NCI-H446 treated with DMSO at 0.1 percent for 48 hours (cell line): Measurements from ENCODE around the gene TGFA.

Experiments used
- DNase-seq: peaks from one replicate; lab custom pipeline; 2025; lab: John Stamatoyannopoulos, UW

The TGFA gene

DNA sequence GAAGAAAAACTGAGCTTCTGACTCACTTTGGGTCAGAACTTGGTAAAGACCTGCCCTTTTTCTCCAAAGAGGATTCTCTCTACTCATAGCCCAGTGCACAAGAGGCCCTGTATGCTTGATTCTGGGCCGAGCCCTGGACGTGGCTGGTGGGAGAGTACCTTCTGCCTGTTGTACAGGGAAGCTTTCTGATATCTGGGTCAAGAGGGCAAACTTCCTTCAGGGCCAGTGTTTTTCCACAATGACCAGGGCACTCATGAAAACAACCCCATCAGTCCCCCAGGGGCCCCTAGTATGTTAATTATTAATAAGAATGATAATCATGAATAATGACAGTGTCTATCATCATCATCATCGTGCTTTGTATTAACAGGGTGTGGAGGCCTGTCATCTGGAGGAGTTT lies 90.0 kb downstream of the TGFA start:
- DNase-seq: no peak

DNA sequence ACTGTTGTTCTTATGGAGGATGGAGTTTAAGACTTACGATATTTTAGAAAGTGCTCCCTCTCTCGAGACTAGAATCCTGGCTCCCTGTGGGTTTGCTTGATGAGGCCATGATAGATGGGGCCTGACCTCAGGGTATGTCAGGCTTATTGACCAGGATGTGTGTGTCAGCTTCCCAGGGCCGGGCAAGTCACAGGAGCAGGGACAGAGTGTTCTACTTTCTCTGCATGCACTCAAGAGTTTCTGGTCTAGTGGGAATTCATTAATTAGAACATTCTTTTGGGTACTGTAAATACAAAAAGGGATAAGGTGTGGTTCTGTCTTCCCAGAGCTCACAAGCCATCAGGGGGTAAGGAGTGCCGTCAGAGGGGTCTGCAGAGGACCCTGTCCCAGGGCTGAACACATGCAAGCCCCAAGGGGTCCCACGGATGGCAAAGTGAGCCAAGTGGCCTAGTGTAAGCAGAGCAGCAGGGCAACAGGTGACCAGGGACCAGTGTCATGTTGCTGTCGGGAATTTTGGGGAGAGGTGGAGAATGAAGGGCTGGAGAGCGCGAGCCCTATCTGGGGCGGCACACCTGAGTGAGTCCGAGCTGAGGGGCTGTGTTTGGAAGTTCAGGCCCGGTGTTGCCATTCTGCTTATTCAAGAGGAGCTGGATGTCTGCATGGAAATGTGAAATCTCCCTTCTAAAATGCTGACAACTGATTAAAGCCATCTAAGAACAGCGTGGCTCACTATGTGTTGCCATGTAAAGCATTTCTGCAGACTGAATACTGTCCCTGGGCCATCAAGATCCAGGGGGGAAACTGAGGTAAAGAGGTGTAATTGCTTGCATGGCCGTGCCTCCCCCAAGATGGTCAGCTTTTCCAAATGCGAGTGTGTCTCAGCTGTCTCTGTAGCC lies 91.4 kb downstream of the TGFA start:
- no peak for DNase-seq

DNA sequence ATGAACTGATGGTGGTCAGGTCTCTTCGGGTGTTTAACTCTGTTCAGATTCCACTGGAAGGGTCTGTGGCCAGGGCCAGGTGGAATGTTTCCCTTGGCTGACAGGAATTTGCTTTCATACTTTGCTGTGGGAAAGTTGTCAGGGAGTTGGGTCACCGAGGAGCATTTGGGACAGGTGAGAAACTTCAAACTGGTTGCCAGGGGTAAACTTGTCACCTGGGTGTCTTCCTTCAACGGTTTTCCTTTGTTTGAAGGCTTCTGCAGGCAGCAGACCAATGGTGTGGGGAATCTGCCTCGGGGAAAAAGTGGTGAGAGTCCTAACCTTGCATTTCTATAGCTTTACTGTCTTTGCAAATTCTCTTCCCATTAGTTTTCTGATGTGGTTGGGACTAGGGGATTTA lies 92.2 kb downstream of the TGFA start:
- no peak for DNase-seq

DNA sequence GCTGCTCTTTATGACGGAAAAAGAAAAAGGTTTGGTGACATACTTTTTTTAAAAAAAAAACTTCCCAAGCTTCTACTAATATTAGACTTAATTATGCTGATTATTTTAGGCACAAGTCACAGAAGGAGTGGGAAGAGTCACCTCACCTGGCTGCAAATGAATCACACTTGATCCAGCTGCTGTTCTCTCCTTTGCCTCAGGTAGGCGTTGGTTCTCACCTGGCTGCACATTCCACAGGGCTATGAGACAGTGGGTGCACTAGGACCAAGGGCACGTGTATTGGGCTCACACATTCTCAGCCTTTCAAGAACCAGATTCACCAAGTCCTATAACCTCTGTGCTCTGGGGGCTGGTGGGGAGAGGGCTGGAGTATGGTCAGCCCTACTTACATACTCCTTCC lies 93.3 kb downstream of the TGFA start:
- DNase-seq: no peak

DNA sequence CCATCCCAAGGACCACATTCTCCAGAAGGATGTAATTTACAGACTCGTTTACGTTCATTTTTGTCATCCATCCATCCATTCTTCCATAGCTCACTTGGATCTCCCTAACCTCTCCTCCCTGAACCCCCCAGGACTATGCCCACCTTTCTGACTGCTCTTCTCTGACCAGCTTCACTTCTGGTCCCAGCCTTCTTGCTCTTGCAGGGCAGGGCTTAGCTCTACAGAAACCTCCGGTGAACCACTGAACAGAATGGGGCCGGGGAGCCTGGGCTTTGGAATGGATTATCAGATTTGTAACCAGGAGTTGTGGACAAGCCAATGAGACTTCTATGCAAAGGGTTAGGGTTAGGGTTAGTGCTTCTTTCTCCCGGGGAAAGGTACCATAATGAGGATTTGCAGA lies 95.0 kb downstream of the TGFA start:
- DNase-seq: no peak

DNA sequence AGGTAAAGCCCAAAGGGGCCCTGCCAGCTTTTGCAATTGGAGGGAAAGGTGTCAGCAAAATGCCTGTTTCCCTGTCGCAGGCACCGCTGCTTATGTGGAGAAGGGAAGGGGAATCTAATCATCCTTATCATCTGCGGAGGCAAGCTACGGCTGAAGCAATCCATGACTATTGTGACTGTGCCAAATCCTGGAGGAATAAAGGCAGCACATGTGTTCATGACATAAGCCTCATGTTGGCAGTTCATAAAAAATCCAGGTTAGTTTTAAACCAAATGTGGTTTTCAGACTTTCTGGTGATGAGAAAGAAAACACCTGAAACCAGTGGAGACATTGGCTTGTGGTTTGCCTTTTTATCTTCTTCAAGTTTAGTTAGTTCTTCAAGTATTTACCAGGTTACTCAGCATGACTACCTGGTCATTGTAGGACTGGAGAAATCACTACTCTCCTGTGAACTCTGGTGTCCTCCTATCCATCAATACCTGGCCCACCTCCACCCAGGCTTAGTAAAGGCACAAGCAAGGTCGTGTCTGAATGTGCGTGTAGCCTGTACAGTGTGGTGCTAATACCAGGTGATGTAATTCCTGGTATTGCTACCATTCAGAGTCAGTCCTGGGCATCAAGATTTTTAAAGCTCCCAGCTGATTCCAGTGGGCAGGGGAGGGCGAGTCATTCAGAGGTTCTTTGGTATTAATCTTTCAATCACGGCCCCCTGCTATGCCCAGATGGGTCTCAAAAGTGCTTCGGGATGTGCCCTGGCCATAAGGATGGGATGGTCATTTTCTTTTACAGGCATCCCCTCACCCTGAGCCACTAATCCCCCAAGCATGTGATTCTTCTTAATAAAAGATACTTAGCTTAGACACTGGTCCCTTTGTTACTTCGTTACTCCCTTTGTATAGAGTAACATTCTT lies 96.8 kb downstream of the TGFA start:
- no peak for DNase-seq

DNA sequence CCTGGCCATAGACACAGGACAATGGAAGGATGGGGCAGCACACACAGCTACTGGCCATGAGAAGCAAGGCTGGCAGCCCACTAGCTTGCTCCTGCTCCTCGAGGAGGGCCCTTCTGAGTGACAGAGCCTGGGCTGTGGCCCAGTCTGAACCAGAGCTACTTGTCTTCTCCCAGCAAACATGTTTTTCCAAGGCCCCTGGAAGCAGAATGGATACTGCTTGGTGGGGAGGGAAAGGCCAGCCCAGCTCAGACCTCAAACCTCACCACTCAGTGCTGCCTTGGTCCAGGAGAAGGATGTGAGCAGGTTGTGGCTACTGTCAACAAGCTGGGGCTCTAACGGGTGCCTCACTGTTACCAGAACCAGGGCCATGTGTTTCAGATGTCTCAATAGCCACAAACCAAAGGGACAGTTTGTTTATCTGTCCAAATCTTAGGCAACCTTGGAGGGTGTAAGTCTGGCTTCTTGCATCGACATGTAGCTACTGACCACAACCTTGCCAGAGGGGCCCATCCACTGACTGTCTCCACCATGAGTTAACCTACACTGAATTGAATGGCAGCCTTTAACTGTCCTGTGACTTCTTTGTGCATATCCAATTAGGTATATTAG lies 98.6 kb downstream of the TGFA start:
- no peak for DNase-seq

DNA sequence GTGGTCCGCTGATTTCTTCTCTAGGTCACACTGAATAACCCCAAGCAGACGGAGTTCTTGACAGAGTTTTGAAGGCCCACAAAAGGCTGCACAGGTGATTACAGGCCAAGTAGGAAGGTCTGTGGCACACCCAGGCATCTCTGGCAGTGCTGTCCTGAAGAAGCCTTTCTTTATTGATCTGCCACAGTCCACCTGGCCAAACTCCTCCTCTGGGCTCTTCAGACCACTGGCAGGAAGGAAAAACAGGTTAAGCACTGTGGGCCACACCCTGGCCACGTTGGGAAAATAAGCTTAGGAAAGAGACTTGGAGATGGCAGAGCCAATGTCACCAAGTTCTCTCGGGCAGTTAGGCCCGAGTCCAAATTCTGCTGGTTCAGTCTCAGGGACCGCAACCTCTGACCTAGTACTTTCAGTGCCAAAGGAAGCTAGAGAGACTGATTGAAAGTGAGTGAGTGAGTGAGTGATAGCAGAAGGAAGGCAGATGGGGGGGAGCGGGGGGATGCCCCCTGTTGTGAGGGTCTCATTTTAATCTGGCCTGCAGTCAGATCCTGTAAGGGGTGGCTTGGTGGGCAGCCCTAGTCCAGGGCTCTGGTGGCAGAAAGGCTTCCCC lies 102.9 kb downstream of the TGFA start:
- DNase-seq: no peak

DNA sequence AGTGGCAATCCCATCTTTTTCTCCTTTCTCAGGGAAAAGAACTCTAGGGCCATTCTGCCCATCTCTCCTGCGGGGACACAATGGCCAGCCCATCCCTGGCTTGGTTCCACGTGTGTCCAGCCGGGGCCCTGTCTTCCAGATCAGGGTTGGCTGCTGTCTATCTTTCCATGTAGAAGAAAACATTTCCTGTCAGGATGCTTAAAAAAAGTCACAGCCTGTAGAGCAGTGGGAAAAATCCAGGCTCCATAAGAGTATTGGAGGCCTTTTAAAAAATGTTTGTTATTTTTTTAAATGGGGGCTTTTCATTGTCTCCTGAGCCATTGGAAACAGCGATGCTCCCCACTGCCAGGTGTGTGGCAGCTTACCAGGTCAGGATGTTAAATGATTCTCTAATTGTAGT lies 105.6 kb downstream of the TGFA start:
- DNase-seq: no peak

DNA sequence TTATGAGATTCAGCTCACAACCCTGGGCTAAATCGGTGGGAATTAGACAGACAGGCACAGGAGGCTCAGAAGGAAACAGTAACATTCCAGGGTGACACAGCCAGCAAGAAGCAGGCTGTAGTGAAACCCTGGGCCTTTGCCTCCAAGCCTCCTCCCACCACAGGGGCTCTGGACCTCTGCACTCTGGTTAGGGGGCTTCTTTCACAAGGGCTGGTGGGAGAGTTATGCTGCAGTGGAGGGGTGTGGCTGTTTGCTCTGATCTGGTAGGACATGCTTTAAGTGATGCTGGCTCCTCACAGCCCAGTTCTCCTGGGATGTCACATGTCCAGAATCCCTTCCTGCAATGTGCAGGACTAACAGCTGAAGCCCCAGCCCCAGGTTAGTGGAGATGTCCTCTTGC lies 109.9 kb downstream of the TGFA start:
- no peak for DNase-seq

DNA sequence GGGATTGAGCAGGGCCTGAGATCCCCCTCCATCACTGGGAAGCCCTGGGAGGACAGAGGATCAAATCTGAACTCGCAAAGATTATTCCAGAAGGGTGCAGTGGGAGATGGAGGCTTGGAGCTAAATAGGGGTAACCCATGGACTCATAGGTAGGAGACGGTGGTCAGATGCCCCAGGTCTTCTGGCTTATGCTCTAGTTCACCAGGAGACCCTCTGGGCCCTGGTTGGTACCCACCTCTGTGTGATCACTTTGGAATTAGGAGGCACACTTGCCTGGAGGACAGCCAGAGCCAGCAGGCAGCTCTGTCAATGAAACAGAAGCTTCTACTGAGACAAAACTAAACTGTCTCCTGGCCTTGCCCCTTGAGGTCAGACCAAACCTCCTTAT lies 110.6 kb downstream of the TGFA start:
- DNase-seq: no peak

DNA sequence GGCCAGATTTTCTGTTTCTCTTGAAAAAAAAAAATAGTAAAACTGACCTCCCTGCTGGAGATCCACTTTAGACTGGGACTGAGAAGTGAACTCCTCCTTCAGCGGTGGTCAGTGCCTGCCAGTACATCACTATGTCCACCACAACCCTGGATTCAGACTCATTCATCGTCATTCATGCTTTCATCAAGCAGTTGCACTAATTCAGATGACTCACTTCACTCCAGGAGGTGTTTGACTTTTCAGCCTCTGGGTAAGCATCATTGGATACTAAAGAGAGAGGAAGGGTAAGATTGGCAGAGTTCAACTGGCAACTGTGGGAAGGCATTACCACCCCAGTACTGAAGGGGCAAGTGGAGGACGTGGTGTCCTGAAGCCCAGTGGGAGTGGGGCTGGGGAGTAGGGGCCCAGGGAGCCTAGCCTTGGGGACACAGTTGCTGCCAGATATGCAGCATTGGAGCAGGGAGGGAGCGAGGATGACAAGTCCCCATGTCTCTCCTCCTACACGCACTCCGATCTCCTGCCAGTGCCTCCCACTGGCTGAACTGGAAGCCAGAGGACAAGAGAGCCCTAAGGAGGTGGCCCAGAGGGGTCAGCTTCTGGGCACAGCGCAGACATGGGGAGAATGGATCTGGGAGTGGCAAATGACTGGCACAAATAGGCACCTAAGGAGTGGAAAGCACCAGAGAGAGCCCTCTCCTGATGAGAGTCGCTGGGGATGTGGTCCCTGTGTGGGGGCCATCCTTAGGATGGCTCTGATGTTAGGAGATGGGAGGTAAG lies 111.1 kb downstream of the TGFA start:
- DNase-seq: no peak

DNA sequence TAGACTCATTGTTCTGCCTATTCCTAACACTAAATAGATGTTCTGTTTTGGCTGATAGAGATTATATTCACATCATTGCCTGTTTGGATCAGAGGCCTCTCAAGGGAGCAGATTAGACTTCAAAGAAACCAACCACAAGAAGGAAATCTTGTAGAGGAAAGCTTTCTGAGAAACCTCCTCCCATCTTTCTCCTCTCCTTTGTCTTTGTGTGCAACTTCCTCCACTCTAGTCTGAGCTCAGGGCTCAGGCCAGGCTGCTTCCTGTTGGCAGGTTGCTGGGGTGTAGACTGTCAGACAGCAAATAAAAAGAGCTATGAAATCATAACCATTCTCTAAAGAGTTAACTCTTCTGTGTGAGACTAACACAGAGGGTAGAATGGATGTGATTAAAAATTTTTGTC lies 113.0 kb downstream of the TGFA start:
- no peak for DNase-seq

DNA sequence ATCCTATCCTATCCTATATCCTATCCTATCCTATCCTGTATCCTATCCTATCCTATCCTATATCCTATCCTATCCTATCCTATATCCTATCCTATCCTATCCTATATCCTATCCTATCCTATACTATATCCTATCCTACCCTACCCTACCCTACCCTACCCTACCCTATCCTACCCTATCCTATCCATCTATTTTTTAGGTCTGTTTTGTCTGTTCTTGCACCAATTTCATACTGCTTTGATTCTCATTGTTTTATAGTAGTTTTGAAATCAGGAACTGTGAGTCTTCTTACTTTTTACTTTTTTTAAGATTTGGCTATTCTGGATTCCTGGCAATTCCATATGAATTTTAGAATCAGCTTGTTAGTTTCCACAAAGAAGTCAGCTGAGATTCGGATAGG lies 118.5 kb downstream of the TGFA start:
- no peak for DNase-seq

DNA sequence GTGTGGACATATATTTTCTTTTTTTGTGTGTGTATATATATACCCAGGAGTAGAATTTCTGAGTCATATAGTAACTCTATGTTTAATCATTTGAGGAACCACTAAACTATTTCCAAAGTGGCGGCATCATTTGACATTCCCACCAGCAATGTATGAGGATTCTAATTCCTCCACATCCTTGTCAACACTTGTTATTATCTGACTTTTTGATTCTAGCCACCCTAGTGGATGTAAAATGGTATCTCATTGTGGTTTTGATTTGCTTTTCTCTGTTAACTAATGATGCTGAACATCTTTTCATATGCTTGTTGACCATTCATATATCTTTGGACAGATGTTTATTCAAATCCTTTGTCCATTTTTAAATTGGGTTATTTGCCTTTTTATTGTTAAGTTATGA lies 120.3 kb downstream of the TGFA start:
- no peak for DNase-seq

DNA sequence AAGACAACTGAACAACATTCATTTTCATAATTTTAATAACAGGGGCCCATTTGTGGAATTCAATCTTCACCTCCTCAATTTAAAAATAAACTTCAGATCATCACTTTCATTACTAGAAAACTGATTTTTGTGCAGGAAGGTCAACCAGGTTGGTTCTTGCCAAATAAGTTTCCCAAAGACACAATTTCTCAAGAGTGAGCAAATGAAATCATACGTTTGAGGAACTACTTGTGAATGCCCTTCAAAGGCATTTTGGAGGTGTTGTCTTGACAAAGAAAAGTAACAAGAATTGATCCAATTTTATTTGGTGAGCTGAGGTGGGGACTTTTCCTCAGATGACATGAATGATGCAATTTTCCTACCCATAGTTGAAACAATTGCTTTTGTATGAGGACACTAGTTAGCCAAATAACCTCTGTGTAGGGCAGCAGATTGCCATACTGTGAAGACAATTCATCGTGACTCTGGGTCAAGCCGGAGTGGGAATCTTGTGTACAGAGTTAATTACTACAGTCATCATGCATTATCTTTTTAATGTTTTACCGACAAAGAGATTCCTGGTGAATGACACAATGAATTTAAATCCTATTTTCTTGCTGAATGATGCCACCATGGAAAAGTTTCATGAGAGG lies 121.8 kb downstream of the TGFA start:
- no peak for DNase-seq

DNA sequence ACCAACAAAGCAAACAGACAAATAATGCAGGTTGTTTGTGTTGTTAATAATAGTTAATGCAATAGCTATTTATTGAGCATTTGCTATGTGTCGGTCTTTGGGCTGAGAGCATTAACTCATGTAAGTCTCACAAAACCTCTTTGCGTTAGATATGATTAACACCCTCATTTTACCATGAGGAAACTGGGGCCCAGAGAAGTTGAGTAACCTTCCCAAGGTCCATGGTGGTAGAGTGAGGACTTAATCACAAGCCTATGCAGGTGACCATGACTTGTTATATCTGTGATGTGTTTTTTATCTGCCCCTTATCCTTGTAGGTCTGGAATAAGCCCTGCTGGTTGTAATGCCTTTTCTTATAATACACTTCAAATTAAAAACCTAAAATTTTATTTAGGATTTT lies 127.3 kb downstream of the TGFA start:
- no peak for DNase-seq

DNA sequence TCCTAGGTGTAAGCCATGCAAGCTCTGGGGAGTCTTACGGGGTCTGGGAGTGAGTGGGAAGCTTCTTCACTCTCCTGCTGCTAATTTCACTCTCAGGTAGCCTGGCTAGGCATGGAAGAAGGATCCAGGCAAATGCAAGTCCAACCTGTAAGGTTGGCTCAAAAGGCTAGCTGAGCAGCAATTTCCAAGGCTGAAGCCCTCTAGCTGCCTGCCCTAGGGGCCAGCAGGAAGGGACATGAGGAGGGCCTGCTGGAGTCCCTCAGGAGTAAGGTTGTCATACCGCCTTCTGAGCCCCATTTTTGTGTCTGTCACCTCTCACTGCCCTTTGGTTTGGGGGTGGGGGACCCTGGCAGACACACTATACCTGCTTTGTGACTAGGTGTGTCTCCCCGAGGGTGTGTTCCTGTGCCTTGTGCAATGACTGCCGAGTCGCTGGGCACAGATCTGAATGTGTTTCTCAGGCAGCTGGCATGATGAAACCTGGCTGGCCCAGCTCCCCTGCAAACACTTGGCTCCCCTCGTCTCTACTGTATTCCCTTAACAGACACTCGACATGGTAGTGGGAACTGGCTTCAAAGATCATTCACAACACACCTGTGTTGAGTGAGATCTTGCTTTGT lies 127.8 kb downstream of the TGFA start:
- DNase-seq: no peak

DNA sequence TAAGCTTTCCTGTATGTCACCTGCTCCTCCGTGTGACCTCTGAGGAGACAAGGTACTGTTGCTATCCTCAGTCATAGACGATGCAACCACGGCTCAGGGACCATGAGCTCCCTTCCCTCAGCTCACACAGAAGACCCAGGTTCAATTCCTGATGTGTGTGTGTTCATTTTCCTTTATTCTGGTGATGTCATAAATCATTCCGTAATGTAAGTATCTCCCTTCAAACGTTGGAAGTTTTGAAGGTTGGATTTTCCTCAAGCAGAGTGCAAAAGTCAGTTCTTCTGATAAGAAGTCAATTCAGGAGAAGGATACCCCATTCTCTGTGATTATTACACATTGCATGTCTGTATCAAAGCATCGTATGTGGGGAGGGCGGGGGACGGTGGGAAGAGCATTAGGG lies 132.9 kb downstream of the TGFA start:
- DNase-seq: no peak

DNA sequence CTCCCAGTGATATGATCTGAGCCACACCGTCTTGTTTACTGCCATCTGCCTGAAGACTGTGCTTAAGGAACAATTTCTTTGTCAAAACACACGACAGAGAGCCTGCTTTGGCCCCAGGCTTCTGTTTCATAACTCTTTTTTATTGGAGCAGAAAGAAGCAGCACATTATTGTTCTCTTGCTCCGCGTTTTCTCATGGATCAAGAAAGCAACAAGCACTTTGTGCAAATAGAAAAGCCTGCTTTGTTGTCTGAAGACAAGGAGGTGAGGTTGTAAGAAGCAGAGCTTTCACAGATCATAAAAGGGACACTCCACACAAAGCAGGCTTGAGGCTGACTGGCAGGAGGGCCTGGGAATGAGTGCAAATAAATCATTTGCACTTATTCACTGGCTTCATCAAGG lies 133.5 kb downstream of the TGFA start:
- no peak for DNase-seq

DNA sequence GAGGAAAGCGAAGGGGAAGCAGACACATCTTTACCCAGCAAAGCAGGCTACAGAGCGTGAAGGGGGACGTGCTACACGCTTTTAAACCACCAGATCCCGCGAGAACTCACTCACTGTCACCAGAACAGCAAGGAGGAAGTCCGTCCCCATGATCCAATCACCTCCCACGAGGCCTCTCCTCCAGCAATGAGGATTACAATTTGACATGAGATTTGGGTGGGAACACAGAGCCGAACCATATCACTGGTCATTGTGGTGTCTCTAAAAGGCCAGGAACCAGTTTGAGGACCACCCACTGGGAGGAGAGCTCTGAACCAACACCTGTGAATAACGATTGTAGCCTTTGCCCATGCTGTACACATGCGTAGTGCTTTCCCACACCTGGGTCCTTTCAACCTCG lies 135.1 kb downstream of the TGFA start:
- DNase-seq: no peak
